ENCODE measurements around the gene TRIM28.
"Not testable (repeated sequence)": the region's sequence is repeated elsewhere in the genome, so short reads cannot be mapped to it uniquely, and the experiment has no call there.

The TRIM28 gene

DNA sequence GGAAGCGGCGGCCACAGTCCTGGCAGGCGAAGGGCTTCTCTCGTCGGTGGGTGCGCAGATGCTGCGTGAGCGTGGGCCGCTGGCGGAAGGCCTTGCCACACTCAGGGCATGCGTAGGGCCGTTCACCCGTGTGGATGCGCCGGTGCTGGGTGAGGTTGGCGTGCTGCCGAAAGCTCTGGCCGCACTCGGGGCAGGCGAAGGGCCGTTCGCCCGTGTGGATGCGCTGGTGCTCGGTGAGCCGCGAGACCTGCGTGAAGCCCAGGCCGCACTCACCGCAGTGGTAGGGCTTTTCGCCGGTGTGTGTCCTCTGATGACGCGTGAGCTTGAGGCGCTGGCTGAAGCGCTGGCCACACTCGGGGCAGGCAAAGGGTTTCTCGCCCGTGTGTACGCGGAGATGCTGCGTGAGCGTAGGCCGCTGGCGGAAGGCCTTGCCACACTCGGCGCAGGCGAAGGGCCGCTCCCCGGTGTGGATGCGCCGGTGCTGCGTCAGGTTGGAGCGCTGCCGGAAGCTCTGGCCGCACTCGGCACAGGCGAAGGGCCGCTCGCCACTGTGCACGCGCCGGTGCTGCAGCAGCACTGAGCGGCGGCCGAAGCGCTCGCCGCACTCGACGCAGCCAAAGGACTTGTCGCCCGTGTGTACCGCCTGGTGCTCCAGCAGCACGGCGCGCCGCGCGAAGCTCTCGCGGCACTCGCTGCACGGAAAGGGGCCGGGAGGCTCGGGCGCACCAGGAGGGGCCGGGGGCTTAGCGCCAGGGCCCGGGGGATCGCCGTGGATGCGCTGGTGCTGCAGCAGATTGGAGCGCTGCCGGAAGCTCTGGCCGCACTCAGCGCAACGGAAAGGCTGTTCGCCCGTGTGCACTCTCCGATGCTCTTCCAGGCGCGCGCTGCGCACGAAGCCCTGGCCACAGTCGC is 18.5 kb downstream of the TRIM28 start:
- peak; percentile 20 for DNase-seq

DNA sequence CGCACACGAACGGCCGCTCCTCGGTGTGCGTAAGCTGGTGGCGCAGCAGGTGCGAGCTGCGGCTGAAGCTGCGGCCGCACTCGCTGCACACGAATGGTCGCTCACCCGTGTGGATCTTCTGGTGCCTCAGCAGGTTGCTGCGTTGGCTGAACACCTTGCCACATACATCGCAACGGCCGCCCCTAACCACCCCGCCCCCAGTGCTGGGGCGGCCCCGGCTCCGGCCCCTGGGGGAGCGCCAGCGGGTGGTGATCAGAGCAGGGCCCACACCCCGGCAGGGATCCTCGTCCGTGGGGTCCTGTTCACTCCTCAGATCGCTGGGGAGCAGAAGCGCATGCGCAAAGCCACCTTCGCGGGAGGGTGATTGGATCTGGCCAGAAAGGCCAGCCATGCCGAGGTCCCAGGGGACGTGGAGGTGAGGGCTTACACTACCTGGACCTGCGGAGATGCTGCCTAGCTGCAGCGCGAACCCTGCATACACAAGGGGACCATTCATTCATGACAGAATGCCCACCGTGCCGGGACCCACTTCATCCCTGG is 19.2 kb downstream of the TRIM28 start:
- DNase-seq, result peak; percentile 26

DNA sequence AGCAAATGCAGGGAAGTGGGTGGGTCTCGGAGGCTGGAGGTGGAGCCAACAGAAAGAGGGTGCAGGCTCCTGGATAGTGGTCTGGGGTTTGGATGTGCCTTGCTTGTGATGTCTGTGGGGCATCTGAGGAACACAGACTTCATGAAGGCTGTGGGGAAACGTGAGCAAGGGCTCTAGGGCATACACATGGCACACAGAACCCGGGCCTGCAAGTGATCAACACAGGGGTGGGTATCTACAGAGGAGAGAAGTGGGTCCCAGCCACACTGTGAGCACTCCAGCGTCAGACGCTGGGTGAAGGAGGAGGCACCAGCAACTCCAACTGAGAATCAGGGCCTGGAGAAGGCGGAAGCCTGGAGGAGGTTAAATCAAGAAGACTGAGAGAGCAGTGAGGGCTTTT is 20.0 kb downstream of the TRIM28 start:
- DNase-seq, result no peak

DNA sequence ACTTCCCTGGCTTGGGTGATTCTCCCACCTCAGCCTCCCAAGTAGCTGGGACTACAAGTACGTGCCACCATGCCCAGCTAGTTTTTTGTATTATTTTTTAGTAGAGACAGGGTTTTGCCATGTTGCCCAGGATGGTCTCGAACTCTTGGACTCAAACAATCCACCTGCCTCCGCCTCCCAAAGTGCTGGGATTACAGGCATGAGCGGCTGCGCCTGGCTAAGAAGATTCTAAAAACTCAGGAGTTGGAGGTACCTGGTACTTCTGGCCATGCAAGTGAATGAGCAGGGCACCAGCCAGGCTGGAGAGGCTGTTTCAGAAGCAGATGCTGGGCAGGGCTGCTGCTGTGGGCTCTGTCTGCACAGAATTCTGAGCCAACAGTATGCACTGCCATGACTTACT is 23.1 kb downstream of the TRIM28 start:
- no peak for DNase-seq

DNA sequence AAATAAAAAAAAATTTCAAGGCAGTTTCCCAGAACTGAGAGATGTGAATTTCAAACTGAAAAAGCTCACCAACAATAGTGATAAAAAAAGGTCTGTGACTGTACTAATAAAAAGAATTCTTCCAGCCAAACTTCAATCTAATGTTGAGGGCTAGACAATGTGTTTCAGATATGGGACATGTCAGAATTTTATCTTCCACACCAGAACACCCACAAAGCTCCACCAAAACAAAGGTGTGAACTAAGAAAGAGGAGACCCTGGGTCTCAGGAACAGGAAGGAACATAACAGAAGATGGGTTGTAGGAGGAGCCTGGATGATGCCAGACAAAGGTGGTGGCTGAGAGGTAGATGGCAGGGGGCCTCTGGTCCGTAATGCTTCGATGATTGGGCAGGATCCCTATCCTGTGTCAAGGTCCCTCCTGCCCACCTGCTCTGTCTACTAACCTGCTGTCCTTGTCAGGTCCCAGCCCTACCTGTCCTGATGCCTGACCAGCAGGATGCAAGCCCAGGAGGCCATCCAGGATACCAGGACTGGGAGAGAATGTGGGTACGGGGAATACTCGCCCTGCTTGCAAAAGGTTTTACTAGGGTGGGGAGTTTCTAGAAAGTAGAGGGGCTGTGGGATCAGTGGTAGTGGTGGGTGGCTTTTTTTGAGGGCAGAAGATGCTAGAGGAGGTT is 24.7 kb downstream of the TRIM28 start:
- no peak for DNase-seq

DNA sequence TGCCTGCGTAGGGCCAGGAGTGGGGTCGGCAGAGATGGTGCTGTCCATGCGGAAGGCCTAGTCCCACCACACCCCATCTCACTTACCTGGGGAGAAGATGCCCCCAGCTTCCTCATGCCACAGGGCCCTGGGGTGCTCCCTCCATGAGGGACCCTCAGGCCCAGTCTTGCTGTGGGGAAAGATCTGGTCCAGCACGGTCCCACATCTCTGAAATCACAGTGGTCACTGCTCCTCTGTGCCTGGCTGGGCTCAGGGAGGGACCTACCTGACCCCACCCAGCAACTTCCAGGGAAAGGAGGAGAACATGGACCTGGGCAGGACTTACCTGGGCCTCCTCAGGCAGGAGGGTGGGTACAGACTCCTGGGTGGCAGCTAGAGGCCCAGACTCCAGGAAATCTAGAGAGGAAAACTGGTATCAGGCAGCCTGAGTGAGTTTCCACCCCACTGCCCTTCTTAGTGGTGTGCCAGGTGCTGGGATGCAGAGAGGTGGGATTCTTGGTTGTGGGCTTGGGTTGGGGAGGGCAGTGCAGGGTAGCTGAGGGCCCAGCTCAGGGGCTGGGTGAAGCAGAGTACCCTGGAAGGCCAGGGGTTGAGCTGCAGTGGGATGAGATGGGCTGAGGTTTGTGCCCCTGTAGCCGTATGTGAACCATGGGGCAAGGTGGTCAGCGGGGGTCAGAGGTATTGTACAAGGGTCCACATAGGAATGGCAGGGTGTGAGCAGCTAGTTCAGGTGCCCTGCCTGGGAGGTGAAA is 25.5 kb downstream of the TRIM28 start:
- no peak for DNase-seq

DNA sequence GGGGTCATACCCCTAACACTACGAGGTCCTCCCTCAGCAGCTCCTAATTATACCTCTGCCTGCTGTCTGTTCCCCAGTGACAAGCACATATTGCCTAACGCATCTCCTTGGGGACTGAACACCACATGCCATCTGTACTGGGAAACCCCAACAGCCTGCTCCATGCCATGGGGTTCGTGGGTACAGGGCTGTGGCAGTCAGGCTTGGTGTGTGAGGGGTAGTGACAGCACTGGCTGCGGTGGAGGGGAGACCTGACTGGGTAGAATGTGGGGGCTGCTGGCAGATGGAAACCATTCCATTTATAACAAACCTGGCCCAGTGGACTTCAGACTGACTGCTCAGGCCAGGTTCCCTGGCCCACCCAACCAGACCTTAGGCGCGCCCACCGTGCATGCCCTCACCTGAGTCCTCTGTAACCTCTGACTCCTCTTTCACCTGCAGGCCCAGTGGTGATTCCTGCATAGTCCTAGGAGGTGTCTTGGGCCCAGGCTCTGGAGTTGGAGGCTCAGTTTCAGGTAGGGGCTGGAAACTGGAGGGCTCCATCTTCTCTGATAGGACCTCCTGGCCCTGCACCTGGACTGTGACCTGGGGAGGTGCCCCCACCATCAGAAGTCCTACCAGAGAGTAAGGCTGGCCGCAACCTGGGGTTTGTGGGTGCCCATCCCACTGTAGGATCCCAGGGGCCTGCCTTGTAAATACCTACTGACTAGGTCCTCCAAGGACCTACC is 26.2 kb downstream of the TRIM28 start:
- no peak for DNase-seq

DNA sequence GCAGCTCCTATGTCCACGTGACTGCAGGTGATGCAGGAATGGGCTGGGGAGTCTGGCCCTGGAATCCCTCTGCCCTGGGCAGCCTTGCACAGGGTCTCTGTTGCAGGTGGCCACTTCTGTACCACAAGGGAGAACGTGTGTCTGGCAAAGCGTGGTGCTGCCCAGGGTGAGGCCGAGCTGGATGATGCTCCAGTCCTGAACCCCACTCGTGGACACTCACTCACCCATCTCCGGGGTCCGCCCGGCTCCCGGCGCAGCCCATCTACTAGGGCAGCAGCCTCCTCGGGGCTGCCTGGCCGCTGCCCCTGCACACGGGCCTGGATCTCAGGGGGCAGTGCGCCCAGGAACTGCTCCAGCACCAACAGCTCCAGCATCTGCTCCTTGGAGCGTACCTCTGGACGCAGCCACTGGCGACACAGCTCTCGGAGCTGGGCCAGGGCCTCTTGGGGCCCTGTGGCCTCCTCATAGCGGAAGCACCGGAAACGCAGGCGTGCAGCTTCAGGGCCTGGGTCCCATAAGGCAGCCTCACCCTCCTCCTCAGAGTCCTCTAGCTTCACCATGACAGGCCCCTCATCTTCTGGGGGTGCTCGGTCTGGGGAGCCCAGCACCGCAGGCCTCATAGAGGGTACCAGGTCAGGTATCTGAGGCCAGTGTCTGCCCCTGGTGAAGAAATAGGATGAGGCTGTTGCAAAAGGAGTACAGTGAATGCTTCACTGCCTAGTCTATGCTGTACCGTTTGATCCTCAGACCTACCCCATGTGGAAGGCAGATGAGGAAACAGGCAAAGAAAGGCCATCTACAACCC is 27.1 kb downstream of the TRIM28 start:
- no peak for DNase-seq

DNA sequence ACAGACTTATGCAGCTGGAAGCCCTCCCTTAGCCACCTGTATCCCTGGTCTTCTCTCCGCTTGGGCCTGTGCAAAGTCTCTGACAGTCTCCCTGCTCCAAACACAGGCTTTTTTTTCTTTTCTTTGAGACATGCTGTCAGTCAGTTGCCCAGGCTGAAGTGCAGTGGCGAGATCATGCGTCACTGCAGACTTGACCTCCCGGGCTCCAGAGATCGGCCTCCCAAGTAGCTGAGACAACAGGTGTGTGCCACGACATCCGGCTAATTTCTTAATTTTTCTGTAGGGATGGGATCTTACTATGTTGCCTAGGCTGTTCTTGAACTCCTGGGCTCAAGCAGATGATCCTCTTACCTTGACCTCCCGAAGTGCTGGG is 27.7 kb downstream of the TRIM28 start:
- no peak for DNase-seq

DNA sequence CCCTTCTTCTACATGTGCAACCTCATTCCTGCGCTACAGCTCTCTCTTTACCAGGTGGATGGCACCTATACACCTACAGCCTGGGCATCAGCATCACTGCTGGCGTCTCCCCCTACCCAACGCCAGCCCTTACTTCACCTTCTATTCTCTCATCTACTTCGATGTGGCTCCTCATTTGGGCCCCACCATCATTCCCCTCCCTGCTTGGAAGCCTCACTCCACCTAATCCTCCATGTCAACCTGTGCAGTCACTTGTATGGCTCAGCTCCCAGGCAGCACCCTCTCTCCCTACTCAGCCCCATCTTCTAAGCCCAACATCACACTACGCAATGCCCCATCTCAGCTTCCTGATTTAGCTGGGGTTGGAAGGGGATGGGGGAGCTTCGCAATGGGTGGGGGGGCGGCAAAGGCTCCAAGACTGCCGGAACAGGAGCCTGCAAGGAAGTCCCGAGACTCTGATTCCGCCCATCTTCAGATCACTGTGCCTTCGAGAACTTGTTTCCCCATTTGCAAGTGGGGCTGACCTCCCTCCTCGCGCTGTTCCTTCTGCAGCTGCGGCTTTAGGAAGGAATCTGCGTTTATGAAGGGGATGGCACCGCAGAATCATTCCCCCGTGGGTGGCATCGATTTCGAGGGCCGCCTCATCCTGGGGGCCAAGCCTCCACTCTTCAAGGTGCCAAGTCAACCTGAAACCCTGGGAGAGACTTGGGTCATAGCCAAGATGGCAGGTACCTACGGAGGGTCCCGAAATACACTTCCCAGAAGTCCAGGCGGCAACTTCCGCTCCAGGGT is 28.4 kb downstream of the TRIM28 start:
- DNase-seq, result no peak

DNA sequence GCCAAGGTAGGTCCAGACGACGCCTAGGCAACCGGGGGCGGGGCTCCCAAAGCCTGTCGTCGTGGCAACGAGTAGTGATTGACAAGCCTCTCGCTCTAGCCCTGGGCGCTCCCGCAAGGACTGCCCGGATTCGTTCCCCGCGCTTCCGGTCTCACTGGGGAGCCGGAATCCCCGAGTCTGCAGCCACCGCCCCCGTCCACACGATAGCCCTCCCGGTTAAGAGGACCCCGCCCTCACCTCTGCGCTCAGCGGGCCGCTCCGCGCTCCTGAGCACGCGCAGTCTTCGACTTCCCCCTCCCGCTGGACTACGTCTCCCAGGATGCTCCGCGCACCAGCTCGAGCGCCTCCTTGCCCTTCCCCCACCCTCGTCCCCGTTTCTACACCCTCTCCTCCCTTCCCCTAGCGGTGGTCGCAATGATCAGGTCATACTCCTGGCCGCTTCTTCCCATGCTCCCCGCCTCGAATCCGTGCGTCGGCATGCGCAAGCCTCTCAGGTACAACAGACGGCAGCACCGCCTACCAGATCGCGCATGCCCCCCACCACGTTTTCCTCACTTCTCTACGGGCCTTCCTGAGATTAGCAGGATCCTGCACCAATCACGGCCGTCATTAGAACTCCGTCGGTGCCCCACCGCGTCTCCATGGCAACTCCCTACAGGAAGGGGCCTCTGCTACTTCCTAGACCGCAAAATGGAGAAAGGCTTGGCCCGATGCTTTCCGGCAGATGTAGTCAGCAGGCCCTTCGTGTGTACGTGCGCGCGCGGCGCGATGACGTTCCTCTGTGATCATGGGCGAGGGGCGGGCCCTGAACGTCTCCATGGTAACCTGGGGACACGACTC is 29.2 kb downstream of the TRIM28 start, which contains the start of gene MZF1:
Gene MZF1, minus strand, starts transcription at position 518 of the 840 bp plus-strand sequence. CDS start 1,946 bp downstream, outside the sequence.
- peak; percentile 100 for DNase-seq

DNA sequence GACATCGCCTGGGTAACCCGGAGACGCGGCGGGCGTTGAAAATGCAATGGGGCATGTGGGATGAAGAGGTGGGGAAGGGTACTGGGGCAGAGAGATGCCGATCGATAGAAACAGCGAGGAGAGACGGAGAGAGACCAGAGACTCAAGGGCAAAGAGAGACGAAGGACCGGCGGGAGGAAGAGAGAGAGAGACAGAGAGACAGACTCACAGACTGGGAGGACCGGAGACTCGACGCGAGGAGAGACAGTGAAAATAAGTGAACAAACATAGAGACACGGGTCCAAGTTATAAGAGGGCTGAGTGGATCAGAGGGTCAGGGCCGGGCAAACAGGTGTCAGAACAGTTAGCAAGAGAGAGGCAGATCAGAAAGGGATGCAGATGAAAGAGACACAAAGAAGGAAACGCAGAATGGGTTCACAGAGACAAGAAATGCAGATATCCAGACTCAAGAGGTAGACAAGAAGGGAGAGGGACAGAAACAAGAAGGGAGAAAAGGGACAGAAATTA is 29.8 kb downstream of the TRIM28 start:
- no peak for DNase-seq

DNA sequence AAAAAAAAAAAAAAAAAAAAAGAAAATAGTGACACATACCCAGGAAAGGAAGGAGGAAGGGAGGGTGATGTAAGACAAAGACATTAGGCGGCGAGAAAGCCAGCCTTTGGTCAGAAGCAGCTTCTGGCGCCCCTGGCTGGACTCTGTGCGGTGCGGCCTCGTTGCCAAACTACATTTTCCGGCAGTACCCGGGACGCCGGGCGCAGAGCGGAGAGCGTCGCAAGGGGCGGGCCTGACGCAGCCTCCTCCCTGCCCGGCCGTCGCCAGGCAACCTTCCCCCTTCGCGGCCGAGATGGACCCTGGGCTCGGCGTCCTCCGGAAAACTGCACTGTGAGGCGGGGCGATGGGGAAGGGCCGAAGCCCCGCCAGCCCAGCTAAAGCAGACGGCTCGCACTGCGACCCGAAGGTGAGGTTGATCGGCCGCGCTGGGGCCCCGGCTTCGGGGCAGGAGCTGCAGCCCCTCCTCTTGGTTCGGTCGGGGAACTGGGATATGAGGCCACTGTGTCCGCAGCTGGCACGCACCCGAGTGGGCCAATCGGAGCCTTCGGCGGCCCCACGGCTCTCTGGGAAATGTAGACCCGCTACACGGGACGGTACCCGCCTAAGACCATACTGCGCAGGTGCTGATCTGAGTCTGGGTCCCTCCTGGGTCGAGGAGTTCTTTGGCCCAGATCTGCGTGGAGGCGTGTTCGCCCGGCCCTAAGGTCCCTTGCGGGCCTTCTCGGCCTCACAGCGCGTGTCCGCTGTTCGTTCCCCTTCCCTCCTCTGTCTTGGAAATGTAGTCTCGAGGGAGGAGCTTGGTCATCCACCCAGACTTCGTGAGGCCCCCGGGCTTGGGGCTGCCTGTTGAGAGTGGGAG is 31.5 kb downstream of the TRIM28 start:
- DNase-seq, result peak; percentile 76

DNA sequence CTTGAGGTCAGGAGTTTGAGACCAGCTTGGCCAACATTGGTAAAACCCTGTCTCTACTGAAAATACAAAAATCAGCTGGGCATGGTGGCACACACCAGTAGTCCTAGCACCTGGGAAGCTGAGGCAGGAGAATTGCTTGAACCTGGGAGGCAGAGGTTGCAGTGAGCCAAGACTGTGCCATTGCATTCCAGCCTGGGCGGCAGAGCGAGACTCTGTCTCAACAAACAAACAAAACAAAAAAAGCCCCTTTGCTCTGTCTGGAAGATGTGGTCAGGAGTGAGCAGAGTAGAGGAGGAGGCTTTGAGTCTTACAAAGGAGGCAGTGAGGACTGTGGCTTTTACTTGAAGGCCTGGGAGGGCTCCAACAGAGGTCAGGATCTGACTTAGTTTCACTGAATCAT is 33.7 kb downstream of the TRIM28 start:
- not testable (repeated sequence) for DNase-seq

DNA sequence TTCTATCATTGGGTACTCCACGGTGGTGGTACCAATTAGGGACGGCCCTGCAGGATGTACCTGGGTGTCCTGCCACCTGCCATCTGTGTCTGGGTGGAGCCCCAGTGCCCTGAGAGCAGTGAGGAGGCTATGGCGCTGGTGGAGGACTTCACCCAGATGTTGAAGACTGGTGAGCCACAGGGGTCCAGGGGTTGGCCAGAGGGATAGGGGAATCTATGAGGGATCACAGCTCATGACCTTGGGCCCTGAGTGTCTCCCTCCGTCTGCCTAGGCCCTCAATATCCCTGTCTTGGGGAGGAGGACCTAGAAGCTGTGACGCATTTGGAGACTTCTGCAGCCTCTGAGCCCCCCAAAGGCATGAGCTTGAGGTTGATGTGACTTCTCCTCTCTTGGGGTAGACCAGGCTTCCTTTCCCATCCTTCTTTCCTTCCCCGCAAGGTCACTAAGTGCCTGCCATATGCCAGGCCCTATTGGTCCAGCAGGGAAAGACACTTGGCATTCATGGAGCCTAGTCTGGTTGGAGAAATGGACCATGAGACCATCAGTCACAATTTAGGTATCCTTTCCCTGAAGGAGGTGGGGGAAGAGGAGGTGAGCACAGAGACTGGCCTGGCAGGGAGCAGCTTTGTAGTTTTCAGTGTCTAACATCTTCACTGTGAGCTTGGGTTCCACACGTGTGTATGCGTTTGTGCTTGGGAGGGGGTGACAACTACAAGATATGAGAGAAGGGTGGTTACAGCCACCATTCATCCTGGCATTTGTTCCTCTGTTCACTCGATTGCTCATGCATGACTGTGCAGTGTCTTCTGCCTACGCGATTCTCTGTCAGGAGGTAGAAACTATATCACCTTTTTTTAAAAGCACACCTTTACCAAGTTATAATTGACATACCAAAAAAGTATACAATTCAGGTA is 34.4 kb downstream of the TRIM28 start:
- no peak for DNase-seq

DNA sequence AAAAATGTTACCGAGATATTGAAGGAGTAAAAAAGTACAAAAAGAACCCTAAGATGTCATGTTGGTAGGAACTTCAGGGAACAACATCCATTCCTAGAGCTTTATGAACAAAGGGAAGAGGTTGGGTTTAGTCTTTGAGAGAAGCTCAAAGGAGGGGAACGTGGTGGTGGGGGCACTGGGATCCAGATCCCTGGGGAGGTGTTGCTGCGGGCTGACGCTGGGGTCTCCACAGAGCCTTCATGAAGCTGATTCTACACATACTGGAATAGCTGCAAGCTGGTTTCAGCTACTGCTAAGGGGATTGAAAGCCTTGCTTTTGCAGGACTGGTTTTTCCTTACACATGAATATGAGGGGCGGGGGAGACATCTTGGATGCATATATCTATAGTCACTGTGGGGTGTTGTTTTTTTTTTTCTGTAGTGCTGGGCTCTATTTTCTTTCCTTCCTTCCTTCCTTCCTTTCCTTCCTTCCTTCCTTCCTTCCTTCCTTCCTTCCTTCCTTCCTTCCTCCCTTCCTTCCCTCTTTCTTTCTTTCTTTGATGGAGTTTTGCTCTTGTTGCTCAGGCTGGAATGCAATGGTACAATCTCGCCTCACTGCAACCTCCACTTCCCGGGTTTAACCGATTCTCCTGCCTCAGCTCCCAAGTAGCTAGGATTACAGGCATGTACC is 35.7 kb downstream of the TRIM28 start:
- DNase-seq, result no peak
